ENCODE measurements around the gene INTS7. TPM values are rescaled to one million over a fixed set of nuclear protein-coding genes. Genes with fewer than 3 reads are reported as not detected.

The INTS7 gene
- total RNA-seq, 2 experiments from 2014 or later, result 23.2 to 25.4 TPM

GRCh38 chr1:211932231-211932932, 103.0 kb downstream of the INTS7 start:
- Mint-ChIP-seq H3K36me3 (ENCODE audit: low read depth) (peaks cover 1% of the 10 kb centered on the region), H3K9me3 (no peaks in the 10 kb centered on the region), H3K4me1 (ENCODE audit: low read depth) (peaks cover 32% of the 10 kb centered on the region), H3K27me3 (peaks cover 7% of the 10 kb centered on the region), H3K27ac (no peak overlapping the region), H3K4me3 (no peak overlapping the region)
- ChIA-PET POLR2A (no interaction called here), CTCF (interaction anchor here (0.9 kb wide), 1 partner anchor 234 kb away, joined by 4 read pairs; no protein-coding TSS in a partner anchor)
- ATAC-seq (no peak), DNase-seq (no peak)
- intact Hi-C loops (cut with micrococcal nuclease), result loop anchor here (10.0 kb wide), 2 partner anchors 102 to 238 kb away; partner anchors contain the start of genes DTL and INTS7
- no peak for TF ChIP-seq CTCF (IDR thresholded peaks at IDR 0.05)

- Mint-ChIP-seq H3K27ac (no peak overlapping the region), H3K4me1 (ENCODE audit: low read depth) (peaks cover 11% of the 10 kb centered on the region), H3K27me3 (peaks cover 10% of the 10 kb centered on the region), H3K4me3 (no peak overlapping the region), H3K9me3 (no peaks in the 10 kb centered on the region), H3K36me3 (ENCODE audit: low read depth) (no peaks in the 10 kb centered on the region)
- CTCF ChIA-PET, result no interaction called here
- TF ChIP-seq CTCF (IDR thresholded peaks at IDR 0.05), result no peak
- POLR2A ChIA-PET, result no interaction called here
- ATAC-seq (no peak), DNase-seq (no peak)
- intact Hi-C loops (cut with micrococcal nuclease), result loop anchor here (10.0 kb wide), 2 partner anchors 105 to 235 kb away; partner anchors contain the start of genes DTL and INTS7
These were observed 105.7 kb downstream of the INTS7 start for GRCh38 chr1:211929683-211930082.

- intact Hi-C loops (cut with micrococcal nuclease), result no loop called here
- DNase-seq (no peak), ATAC-seq (no peak)
- peaks cover 6% of the 10 kb centered on the region for H3K4me1 Mint-ChIP-seq (ENCODE audit: low read depth)
- H3K36me3 Mint-ChIP-seq (ENCODE audit: low read depth), result no peaks in the 10 kb centered on the region
- ChIA-PET CTCF (no interaction called here), POLR2A (no interaction called here)
- H3K27ac Mint-ChIP-seq, result no peak overlapping the region
- H3K9me3 Mint-ChIP-seq, result no peaks in the 10 kb centered on the region
- no peak for TF ChIP-seq CTCF (IDR thresholded peaks at IDR 0.05)
- no peak overlapping the region for H3K4me3 Mint-ChIP-seq
- H3K27me3 Mint-ChIP-seq, result peaks cover 10% of the 10 kb centered on the region
These were observed 106.2 kb downstream of the INTS7 start for GRCh38 chr1:211928993-211929637.

- no peaks in the 10 kb centered on the region for H3K9me3 Mint-ChIP-seq
- intact Hi-C loops (cut with micrococcal nuclease), result no loop called here
- no peak for DNase-seq
- H3K4me3 Mint-ChIP-seq, result no peak overlapping the region
- ChIA-PET CTCF (no interaction called here), POLR2A (no interaction called here)
- peaks cover under 1% of the 10 kb centered on the region for H3K4me1 Mint-ChIP-seq (ENCODE audit: low read depth)
- TF ChIP-seq CTCF (IDR thresholded peaks at IDR 0.05), result no peak
- ATAC-seq, result no peak
- H3K27me3 Mint-ChIP-seq, result peaks cover 11% of the 10 kb centered on the region
- no peaks in the 10 kb centered on the region for H3K36me3 Mint-ChIP-seq (ENCODE audit: low read depth)
- no peak overlapping the region for H3K27ac Mint-ChIP-seq
These were observed 107.0 kb downstream of the INTS7 start for GRCh38 chr1:211928290-211928801.

GRCh38 chr1:211925016-211925415, 110.3 kb downstream of the INTS7 start:
- Mint-ChIP-seq H3K4me3 (no peak overlapping the region), H3K9me3 (no peaks in the 10 kb centered on the region), H3K4me1 (ENCODE audit: low read depth) (no peaks in the 10 kb centered on the region), H3K27ac (no peak overlapping the region), H3K27me3 (peaks cover 4% of the 10 kb centered on the region), H3K36me3 (ENCODE audit: low read depth) (no peaks in the 10 kb centered on the region)
- ChIA-PET POLR2A (interaction anchor here (1.0 kb wide), 1 partner anchor 110 kb away, joined by 3 read pairs; the partner anchor contains the start of genes DTL and INTS7), CTCF (no interaction called here)
- intact Hi-C loops (cut with micrococcal nuclease), result no loop called here
- no peak for DNase-seq
- no peak for TF ChIP-seq CTCF (IDR thresholded peaks at IDR 0.05)
- ATAC-seq, result peak; percentile 78
